ENCODE results near the gene ZDHHC22. TPM values are rescaled to one million over a fixed set of nuclear protein-coding genes. Genes with fewer than 3 reads are reported as not detected.

Gene ZDHHC22
- total RNA-seq, 2 experiments from 2014 or later: not detected

DNA sequence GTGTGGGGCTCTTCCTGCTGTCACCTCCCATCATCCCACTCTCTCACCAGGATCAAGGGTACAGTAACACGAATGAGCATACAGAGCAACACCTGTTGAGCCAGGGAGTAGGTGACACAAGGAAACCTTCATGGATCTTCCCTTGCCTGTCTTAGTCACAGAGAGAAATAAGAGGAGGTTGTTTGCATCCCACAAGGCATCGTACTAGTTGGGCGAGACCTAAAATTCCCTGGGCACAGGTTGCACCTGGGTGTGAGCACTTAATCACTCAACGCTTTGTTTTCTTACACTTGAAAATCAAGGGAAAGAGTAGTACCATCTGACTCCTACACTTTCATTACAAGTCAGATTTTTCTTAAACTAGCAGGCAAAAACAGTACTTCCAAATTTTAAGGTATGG lies 27.0 kb downstream of the ZDHHC22 start:
- POLR2A ChIA-PET: no interaction called here
- Mint-ChIP-seq H3K4me3 (no peak overlapping the region), H3K36me3 (peaks cover 9% of the 10 kb centered on the region), H3K27ac (no peak overlapping the region), H3K9me3 (no peaks in the 10 kb centered on the region), H3K4me1 (no peaks in the 10 kb centered on the region), H3K27me3 (no peaks in the 10 kb centered on the region)
- DNase-seq (no peak), ATAC-seq (ENCODE audit: low read depth) (no peak)

DNA sequence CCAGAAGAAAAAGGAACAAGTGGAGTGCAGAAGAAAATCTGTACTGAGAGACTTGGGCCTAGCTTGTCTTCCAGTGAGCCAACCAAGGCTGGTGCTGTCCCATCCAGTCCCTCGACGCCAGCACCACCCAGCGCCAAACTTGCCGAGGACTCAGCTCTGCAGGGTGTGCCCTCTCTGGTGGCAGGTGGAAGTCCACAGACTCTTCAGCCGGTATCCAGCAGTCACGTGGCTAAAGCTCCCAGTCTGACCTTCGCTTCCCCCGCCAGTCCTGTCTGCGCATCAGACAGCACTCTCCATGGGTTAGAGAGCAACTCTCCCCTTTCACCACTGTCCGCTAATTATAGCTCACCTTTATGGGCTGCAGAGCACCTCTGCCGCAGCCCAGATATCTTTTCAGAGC lies 27.9 kb downstream of the ZDHHC22 start:
- ATAC-seq (ENCODE audit: low read depth) (no peak), DNase-seq (no peak)
- Mint-ChIP-seq H3K4me3 (no peak overlapping the region), H3K9me3 (no peaks in the 10 kb centered on the region), H3K4me1 (no peaks in the 10 kb centered on the region), H3K27me3 (no peaks in the 10 kb centered on the region), H3K27ac (no peak overlapping the region), H3K36me3 (peaks cover 9% of the 10 kb centered on the region)
- POLR2A ChIA-PET: no interaction called here

DNA sequence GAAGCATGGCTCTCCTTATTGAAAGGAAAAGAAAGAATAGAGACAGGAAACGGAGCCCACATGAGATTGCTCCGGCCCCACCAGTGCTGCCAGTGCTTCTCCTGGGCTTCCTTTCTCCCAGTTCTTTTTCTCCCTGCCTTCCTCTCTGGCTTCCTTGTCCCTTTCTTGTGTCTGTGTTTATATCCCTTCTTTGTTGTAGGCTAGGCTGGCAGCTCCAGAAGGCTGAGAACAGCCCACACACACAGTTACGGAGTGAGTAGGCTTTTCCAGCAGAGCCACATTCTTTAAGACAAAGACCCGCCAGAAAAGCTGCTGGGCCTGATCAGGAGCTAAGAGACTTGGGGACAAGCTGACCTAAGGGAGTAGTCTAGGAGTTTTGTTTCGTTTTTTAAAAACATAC lies 30.6 kb downstream of the ZDHHC22 start:
- POLR2A ChIA-PET: no interaction called here
- H3K4me1 Mint-ChIP-seq: no peaks in the 10 kb centered on the region
- no peaks in the 10 kb centered on the region for H3K27me3 Mint-ChIP-seq
- DNase-seq (no peak), ATAC-seq (ENCODE audit: low read depth) (no peak)
- H3K36me3 Mint-ChIP-seq: peaks cover 12% of the 10 kb centered on the region
- no peak overlapping the region for H3K4me3 Mint-ChIP-seq
- no peaks in the 10 kb centered on the region for H3K9me3 Mint-ChIP-seq
- H3K27ac Mint-ChIP-seq: no peak overlapping the region

GRCh38 chr14:77110286-77110685 lies 31.3 kb downstream of the ZDHHC22 start:
- Mint-ChIP-seq H3K27me3 (no peaks in the 10 kb centered on the region), H3K4me1 (no peaks in the 10 kb centered on the region), H3K9me3 (no peaks in the 10 kb centered on the region), H3K4me3 (no peak overlapping the region), H3K27ac (no peak overlapping the region), H3K36me3 (peaks cover 12% of the 10 kb centered on the region)
- ATAC-seq (ENCODE audit: low read depth): no peak
- POLR2A ChIA-PET: no interaction called here
- DNase-seq: no peak

DNA sequence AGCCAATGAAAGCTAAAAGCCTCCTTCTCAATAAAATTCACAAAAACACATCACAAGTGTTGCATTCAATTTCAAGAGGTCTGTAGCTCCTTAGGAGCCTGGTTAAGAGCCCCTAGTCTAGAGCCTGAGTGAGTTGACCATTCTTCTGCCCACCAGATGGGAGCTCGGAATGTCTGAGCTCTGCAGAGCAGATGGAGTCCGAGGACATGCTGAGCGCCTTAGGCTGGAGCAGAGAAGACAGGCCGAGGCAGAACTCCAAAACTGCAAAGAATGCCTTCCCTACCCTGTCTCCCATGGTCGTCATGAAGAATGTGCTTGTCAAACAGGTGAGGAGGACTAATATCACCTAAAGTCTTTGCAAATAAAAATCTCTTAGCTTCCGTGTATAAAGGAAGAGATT lies 31.9 kb downstream of the ZDHHC22 start:
- Mint-ChIP-seq H3K36me3 (peaks cover 12% of the 10 kb centered on the region), H3K27ac (no peak overlapping the region), H3K27me3 (no peaks in the 10 kb centered on the region), H3K4me1 (no peaks in the 10 kb centered on the region), H3K9me3 (no peaks in the 10 kb centered on the region), H3K4me3 (no peak overlapping the region)
- no peak for DNase-seq
- no peak for ATAC-seq (ENCODE audit: low read depth)
- POLR2A ChIA-PET: no interaction called here

DNA sequence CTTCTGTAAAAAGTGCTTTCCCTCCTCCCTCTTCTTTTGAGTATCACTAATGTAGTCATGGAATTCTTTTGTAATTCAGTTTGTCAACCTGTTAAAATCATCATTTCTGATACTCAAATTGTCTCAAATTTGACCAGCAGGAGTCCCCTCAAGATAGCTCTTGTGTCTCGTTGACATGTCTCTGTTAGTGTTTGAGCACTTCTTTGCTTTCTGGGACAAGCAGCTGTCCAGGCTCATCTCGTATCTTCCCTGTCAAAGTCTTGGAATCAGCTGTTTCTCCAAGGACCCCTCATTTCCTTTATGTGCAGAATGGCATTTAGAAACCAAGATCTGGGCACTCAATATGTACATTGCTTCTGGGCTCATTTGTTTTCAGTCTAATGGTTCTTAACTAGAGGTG lies 32.8 kb downstream of the ZDHHC22 start:
- H3K4me1 Mint-ChIP-seq: peaks cover 1% of the 10 kb centered on the region
- no peaks in the 10 kb centered on the region for H3K27me3 Mint-ChIP-seq
- DNase-seq (no peak), ATAC-seq (ENCODE audit: low read depth) (no peak)
- H3K9me3 Mint-ChIP-seq: no peaks in the 10 kb centered on the region
- peaks cover 12% of the 10 kb centered on the region for H3K36me3 Mint-ChIP-seq
- no peak overlapping the region for H3K4me3 Mint-ChIP-seq
- no peak overlapping the region for H3K27ac Mint-ChIP-seq
- POLR2A ChIA-PET: interaction anchor here (0.6 kb wide), 1 partner anchor 10 kb away, joined by 3 read pairs; no protein-coding TSS in a partner anchor

GRCh38 chr14:77107228-77107627 lies 34.4 kb downstream of the ZDHHC22 start:
- ATAC-seq (ENCODE audit: low read depth) (no peak), DNase-seq (no peak)
- Mint-ChIP-seq H3K4me1 (peaks cover 1% of the 10 kb centered on the region), H3K9me3 (no peaks in the 10 kb centered on the region), H3K4me3 (no peak overlapping the region), H3K27ac (no peak overlapping the region), H3K27me3 (no peaks in the 10 kb centered on the region), H3K36me3 (peaks cover 9% of the 10 kb centered on the region)
- POLR2A ChIA-PET: no interaction called here

DNA sequence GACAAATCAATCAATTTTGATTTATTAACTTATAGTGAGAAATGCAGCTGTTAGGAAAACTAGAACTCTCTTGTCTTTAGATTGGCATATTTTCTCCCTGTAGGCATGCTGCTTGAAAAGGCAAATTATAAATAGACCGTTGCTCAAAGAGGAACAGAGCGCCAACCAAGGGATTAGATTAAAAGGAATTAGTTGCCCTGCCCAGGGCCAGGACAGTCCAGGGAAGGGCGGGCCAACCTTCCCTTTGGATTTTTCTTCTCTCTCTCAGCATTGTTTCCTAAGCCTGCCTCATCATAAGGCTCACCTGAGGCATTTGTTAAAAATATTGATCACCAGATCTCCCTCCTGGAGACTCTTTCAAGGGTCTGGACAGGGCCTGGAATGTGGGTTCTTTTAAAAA lies 34.9 kb downstream of the ZDHHC22 start:
- POLR2A ChIA-PET: no interaction called here
- ATAC-seq (ENCODE audit: low read depth): no peak
- Mint-ChIP-seq H3K27me3 (no peaks in the 10 kb centered on the region), H3K36me3 (peaks cover 7% of the 10 kb centered on the region), H3K4me3 (no peak overlapping the region), H3K27ac (no peak overlapping the region), H3K4me1 (peaks cover 1% of the 10 kb centered on the region), H3K9me3 (no peaks in the 10 kb centered on the region)
- DNase-seq: no peak

DNA sequence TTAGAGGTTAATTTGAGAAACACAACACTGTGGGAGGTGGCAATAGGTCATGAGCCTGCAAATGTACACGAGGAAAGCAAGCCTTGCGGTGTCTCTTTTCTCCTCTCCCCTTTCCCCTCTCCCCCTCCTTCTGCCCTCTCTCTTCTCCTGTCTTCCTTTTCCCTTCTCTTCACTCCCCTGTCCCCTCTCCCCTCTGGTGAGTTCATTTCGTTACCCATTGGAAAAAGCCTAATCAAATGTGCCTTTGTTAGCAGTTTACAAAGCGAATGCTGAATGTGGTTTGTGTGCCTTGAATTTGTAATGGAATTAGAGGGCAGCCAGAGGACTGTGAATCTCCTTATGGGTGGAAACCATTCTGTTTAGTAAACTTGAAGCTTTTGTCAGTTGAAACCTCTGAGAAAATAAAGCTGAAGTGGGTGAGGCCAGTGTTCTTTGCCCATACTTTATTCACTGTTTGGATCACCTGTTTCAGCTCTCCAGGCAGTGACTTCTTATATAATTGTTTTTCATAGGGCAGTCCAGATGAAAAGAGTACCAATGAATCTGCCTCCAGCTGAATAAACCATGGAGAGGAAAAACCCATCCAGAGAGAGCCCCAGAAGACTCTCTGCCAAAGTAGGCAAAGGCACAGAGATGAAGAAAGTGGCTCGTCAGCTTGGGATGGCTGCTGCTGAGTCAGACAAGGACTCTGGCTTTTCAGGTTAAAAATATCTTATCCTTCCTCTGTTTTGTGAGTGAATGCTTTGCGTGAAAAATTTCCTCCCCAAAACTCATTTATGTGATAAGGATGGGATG lies 36.2 kb downstream of the ZDHHC22 start:
- DNase-seq (no peak), ATAC-seq (ENCODE audit: low read depth) (no peak)
- Mint-ChIP-seq H3K36me3 (peaks cover 7% of the 10 kb centered on the region), H3K4me1 (peaks cover 9% of the 10 kb centered on the region), H3K27ac (no peak overlapping the region), H3K9me3 (no peaks in the 10 kb centered on the region), H3K4me3 (no peak overlapping the region), H3K27me3 (no peaks in the 10 kb centered on the region)
- POLR2A ChIA-PET: no interaction called here

DNA sequence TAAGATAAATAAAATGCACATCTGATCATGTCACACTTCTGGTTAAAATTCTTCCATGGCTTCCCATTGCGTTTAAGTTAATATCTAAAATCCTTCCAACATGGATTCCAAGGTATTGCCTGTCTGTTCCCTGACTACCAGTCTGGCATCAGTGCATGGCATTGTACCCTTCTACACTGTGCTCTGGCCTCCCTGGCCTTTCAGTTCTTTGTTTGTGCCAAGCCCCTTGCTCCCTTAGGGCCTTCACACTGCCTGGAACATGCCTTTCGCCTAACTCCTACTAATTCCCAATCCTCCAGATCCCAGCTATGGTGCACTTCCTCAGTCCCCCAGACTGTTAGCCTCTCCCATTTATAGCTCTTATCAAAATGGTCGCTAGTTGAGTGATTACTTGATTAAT lies 37.2 kb downstream of the ZDHHC22 start:
- Mint-ChIP-seq H3K4me3 (no peak overlapping the region), H3K9me3 (no peaks in the 10 kb centered on the region), H3K36me3 (peaks cover 5% of the 10 kb centered on the region), H3K4me1 (peaks cover 11% of the 10 kb centered on the region), H3K27me3 (no peaks in the 10 kb centered on the region), H3K27ac (no peak overlapping the region)
- no peak for ATAC-seq (ENCODE audit: low read depth)
- no peak for DNase-seq
- POLR2A ChIA-PET: no interaction called here

DNA sequence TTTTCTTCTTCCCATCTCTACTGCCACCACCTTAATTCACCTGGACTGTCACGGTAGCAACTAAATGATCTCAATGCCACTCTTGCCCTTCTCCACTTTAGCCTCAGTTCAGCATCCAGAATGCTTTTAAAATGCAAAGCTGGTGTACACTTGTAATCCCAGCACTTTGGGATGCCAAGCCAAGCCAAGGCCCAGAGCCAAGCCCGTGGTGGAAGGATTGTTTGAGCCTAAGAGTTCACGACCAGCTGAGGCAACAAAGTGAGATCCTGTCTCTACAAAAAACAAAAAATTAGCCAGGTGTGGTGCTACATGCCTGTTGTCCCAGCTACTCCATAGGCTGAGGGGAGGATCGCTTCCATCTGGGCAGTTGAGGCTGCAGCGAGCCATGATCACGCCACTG lies 37.6 kb downstream of the ZDHHC22 start:
- POLR2A ChIA-PET: no interaction called here
- Mint-ChIP-seq H3K36me3 (peaks cover 5% of the 10 kb centered on the region), H3K4me1 (peaks cover 16% of the 10 kb centered on the region), H3K4me3 (no peak overlapping the region), H3K9me3 (no peaks in the 10 kb centered on the region), H3K27ac (no peak overlapping the region), H3K27me3 (no peaks in the 10 kb centered on the region)
- ATAC-seq (ENCODE audit: low read depth) (no peak), DNase-seq (no peak)

DNA sequence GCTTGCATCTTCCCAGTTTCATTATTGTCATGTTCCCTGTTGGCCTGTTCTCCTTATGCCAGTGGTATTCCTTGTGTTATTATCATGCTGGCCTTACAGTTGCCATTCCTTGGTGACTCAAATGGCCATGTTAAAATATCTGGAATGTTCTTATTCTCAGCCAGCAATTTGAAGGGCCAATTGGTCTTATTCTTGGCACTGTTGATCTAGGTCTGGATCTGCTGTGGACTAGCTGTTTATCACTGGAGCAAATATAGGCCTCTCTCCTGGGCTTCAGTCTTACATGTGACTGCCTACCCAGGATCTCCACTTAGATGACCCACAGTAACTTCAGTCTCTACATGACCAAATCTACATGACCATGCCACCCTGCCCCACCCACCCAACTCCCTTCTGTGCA lies 38.1 kb downstream of the ZDHHC22 start:
- POLR2A ChIA-PET: no interaction called here
- H3K27ac Mint-ChIP-seq: no peak overlapping the region
- peaks cover 5% of the 10 kb centered on the region for H3K36me3 Mint-ChIP-seq
- H3K4me1 Mint-ChIP-seq: peaks cover 19% of the 10 kb centered on the region
- H3K27me3 Mint-ChIP-seq: no peaks in the 10 kb centered on the region
- H3K4me3 Mint-ChIP-seq: no peak overlapping the region
- DNase-seq: no peak
- H3K9me3 Mint-ChIP-seq: no peaks in the 10 kb centered on the region
- no peak for ATAC-seq (ENCODE audit: low read depth)

DNA sequence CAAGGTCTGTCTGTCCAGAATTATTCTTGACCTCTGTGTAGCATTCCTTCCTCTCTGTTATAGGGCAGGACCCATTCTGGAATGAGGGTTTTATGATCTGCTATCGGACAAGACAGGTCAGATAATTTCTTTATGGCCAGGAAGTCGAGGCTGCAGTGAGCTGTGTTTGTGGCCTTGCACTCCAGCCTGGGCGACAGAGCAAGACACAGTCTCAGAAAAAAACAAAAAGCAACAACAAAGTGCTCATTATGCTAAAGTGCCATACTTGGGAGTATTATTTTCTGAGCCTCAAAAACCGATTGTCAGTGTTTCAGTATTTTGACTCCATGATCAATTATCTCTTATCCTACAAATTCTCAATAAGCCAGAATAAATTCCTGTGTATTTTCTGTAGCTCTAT lies 39.4 kb downstream of the ZDHHC22 start:
- Mint-ChIP-seq H3K27me3 (no peaks in the 10 kb centered on the region), H3K36me3 (peaks cover 4% of the 10 kb centered on the region), H3K4me3 (no peak overlapping the region), H3K4me1 (peaks cover 24% of the 10 kb centered on the region), H3K27ac (no peak overlapping the region), H3K9me3 (no peaks in the 10 kb centered on the region)
- ATAC-seq (ENCODE audit: low read depth): no peak
- DNase-seq: no peak
- POLR2A ChIA-PET: no interaction called here

DNA sequence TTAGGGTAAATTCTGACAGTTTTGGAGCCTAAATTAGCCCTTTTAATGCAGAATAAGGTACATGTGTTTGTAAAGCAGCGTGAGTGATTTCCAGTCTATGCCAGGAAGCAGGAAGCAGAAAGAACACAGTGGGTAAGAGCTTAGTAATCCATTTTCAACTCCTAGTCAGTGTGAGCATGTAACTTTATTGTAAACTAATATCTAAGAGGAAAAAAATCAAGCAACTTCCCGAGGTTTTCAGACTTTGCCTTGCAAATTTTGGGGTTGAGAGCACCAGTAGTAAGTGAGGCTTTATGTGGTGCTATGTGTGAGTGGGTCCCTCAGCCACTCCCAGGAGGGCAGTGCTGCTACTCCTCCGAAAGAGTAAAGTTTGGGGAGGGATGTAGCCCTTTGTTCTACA lies 40.6 kb downstream of the ZDHHC22 start:
- ATAC-seq (ENCODE audit: low read depth): no peak
- H3K36me3 Mint-ChIP-seq: peaks cover 4% of the 10 kb centered on the region
- H3K27me3 Mint-ChIP-seq: no peaks in the 10 kb centered on the region
- H3K9me3 Mint-ChIP-seq: no peaks in the 10 kb centered on the region
- H3K4me1 Mint-ChIP-seq: peaks cover 29% of the 10 kb centered on the region
- no peak for DNase-seq
- POLR2A ChIA-PET: no interaction called here
- no peak overlapping the region for H3K27ac Mint-ChIP-seq
- no peak overlapping the region for H3K4me3 Mint-ChIP-seq

All from activated naive CD8-positive, alpha-beta T cell treated with anti-CD3 and anti-CD28 coated beads, Interleukin-2, amount 10 ng/mL, durations not matched to agents 7 days and 5 days (primary cell).